GM18505 (cell line): ENCODE results near the gene CAPN15.

Experiments used
- ATAC-seq: cut with Tn5 transposase; IDR thresholded peaks from one replicate; pipeline ENCODE4 v1.9.1; 2021; ENCODE audit not compliant: unreplicated experiment
- POLR2A ChIP-seq: IDR thresholded peaks from 4 replicates; pipeline ENCODE4 v1.6.1; 2011; ENCODE audit warnings: borderline replicate concordance; ENCODE audit not compliant: insufficient read depth, insufficient read length; ENCODE audit errors: extremely low read depth

CAPN15 gene

DNA sequence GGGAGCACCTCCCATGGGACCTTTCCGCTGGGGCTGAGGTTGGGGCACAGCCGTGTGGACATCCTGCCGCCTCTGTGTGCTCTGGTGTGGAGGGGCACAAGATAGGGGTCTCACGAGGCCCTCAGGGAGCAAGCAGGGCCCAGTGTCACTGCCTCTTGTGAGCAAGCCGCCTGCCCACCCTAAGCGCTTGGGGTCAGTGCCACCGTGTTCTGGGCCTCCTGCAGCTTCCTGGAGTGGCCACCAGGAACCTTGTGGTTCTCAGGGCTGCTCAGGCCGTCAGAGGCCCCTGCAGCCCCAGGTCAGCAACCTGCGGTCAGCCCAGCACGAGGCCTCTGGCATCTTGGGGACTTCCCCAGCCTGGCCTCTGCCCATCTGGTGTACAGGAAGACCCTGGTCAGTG, 13.6 kb upstream of the CAPN15 start:
- TF ChIP-seq POLR2A: no peak
- no peak for ATAC-seq

DNA sequence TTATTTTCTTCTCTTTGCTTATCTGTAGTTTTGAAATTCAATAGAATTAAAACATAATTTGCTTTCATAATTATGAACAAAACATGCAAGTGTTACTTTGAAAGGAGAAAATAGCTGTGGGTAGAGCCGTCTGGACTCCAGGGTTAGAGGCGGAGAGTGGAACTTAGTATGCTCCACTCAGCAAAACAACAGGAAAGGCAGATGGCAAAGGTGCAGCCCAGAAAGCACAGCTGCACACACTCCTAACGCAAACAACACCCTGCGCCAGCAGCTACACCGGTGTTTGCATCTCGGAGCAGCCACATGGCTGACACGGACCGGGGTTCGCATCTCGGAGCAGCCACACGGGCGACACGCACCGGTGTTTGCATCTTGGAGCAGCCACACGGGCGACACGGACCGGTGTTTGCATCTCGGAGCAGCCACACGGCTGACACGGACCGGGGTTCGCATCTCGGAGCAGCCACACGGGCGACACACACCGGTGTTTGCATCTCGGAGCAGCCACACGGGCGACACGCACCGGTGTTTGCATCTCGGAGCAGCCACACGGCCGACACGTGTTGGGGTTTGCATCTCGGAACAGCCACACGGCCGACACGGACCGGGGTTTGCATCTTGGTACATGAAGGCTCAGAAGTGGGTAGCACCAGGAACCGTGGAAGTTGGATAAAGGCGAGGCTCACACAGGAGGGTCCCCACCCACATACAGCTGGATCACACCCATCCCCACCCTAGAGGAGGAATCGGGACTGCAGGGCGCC, 12.2 kb upstream of the CAPN15 start:
- no peak for ATAC-seq

DNA sequence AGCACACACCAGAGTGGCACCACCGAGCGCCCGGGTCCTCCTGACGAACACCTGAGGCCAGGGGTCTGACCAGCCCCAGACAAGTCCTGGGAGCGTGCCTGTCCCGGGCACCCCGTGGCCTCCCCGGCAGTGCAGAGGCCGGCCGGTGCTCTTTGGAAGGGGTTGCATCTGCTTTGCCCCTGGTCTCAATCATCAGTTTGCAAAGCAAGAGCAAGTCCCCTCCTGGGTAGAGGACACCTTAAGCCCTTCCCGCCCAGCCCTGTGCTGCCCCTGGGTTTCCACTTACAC, 11.6 kb upstream of the CAPN15 start:
- no peak for ATAC-seq

More for the DNA sequence above, 12.2 kb upstream of the CAPN15 start:
- TF ChIP-seq POLR2A: no peak

GRCh38 chr16:516301-516700, 11.2 kb upstream of the CAPN15 start:
- TF ChIP-seq POLR2A: no peak
- ATAC-seq: no peak

More for the DNA sequence above, 11.6 kb upstream of the CAPN15 start:
- TF ChIP-seq POLR2A: no peak

DNA sequence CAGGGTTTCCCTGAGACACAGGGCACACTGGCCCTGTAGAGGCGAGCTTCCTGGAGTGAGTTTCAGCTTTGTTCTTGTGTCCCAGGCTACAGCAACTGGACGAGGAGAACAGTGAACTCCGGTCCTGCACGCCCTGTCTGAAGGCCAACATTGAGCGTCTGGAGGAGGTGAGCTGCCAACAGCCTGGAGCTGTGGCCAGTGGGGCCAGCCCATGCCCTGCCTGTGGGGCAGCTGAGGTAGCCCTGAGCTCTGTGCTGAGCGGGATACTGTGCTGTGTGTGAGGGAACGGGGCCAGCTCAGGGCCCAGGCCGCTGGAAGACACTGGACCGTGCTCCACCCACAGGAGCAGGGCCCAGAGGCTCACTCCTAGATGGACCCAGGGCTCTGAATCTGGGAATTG, 8.7 kb upstream of the CAPN15 start:
- TF ChIP-seq POLR2A: no peak

DNA sequence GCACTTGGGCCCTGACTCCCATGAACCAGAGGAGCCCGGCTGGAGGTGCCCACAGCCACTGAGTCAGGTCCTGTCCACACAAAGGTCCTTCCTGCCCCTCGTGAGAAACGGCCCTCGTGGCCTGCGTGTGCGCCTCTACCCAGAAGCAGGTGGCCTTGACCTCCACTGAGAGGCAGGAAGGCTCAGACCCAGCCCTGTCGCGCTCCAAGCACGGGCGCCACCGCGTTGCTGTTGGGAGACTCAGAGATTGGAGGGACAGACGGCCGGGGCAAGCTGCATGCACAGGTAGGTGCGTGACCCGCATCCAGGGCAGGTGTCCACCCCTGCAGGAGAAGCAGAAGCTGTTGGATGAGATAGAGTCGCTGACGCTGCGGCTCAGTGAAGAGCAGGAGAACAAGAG, 8.1 kb upstream of the CAPN15 start:
- TF ChIP-seq POLR2A: no peak
- no peak for ATAC-seq

More for the DNA sequence above, 8.7 kb upstream of the CAPN15 start:
- no peak for ATAC-seq

- ATAC-seq: no peak
- TF ChIP-seq POLR2A: no peak
Observed at GRCh38 chr16:519841-520687, 7.4 kb upstream of the CAPN15 start.

GRCh38 chr16:520847-521246, 6.7 kb upstream of the CAPN15 start:
- TF ChIP-seq POLR2A: no peak
- no peak for ATAC-seq

GRCh38 chr16:521381-522210, 5.9 kb upstream of the CAPN15 start:
- no peak for ATAC-seq
- no peak for TF ChIP-seq POLR2A

- TF ChIP-seq POLR2A: no peak
- no peak for ATAC-seq
Observed at GRCh38 chr16:522320-523096, 5.0 kb upstream of the CAPN15 start.

GRCh38 chr16:523097-523741, 4.3 kb upstream of the CAPN15 start:
- no peak for TF ChIP-seq POLR2A
- no peak for ATAC-seq

- ATAC-seq: no peak
- TF ChIP-seq POLR2A: no peak
Observed at GRCh38 chr16:524274-525040, 3.1 kb upstream of the CAPN15 start.

- TF ChIP-seq POLR2A: no peak
- no peak for ATAC-seq
Observed at GRCh38 chr16:525123-525519, 2.4 kb upstream of the CAPN15 start.
